SK-N-SH (cell line): ENCODE data around the gene P2RY14. TPM values are rescaled to one million over a fixed set of nuclear protein-coding genes. Genes with fewer than 3 reads are reported as not detected.

ENCODE experiments used
- CTCF ChIA-PET: fragments of 300-600, 350-600 bp; formaldehyde crosslinking; extraction: SDS; loops from one replicate; lab custom pipeline; 2021; lab: Yijun Ruan, JAX
- POLR2A ChIA-PET: fragments of 350-600 bp; sonication (Branson Sonifier 250); formaldehyde crosslinking; extraction: SDS; loops from one replicate; lab custom pipeline; 2020; ENCODE audit warnings: antibody characterized with exemption, inconsistent platforms; lab: Yijun Ruan, JAX
- DNase-seq: peaks from one replicate; pipeline ENCODE4 v3.0.0; 2012
- H2AFZ ChIP-seq: fragments of 200-600 bp; sonication (generic); 2 replicates; pipeline ENCODE4 v1.8.1; 2016; ENCODE audit warnings: antibody characterized with exemption, mild to moderate bottlenecking, low read depth
- H3F3A ChIP-seq: fragments of 200-600 bp; sonication (generic); replicated peaks from 2 replicates; pipeline ENCODE3; 2016; ENCODE audit warnings: antibody characterized with exemption, mild to moderate bottlenecking; ENCODE audit not compliant: insufficient read depth
- H3K27ac ChIP-seq, 2 experiments: fragments of 200-500 bp in 1 of 2; fragments of 200-600 bp in 1 of 2; sonication (Bioruptor generic) in 1 of 2; sonication (generic), shearing (Covaris generic) in 1 of 2; 2 replicates each; pipeline versions ENCODE4 v1.5.1 to v1.6.1; 2014 to 2016; ENCODE audit warnings: low read depth in 2 of 2, inconsistent platforms in 1 of 2, low read length in 1 of 2, mild to moderate bottlenecking in 1 of 2, mixed read lengths in 1 of 2
- H3K27me3 ChIP-seq: fragments of 200-600 bp; sonication (generic), shearing (Covaris generic); 2 replicates; pipeline ENCODE4 v1.6.1; 2016; ENCODE audit warnings: mixed run types; ENCODE audit not compliant: insufficient read depth
- H3K36me3 ChIP-seq, 2 experiments: fragments of 200-500 bp in 1 of 2; fragments of 200-600 bp in 1 of 2; sonication (Bioruptor generic) in 1 of 2; sonication (generic) in 1 of 2; replicated peaks in 1 of 2; 2 replicates each; pipeline versions ENCODE3 to v1.5.1; 2014 to 2016; ENCODE audit warnings: low read length in 1 of 2, mild to moderate bottlenecking in 1 of 2; ENCODE audit not compliant: insufficient read depth in 2 of 2, control insufficient read depth in 1 of 2
- H3K4me1 ChIP-seq, 2 experiments: fragments of 200-500 bp in 1 of 2; fragments of 200-600 bp in 1 of 2; sonication (Bioruptor generic) in 1 of 2; sonication (generic), shearing (Covaris generic) in 1 of 2; 2 replicates each; pipeline versions ENCODE4 v1.5.1 to v1.6.1; 2014 to 2016; ENCODE audit warnings: low read depth in 1 of 2, low read length in 1 of 2, mixed run types in 1 of 2; ENCODE audit not compliant: insufficient read depth in 2 of 2, control insufficient read depth in 1 of 2
- H3K4me2 ChIP-seq: fragments of 200-600 bp; sonication (generic), shearing (Covaris generic); 2 replicates; pipeline ENCODE4 v1.6.1; 2017; ENCODE audit warnings: mixed run types
- H3K4me3 ChIP-seq, 2 experiments: fragments of 200-500 bp in 1 of 2; fragments of 200-600 bp in 1 of 2; sonication (Bioruptor generic) in 1 of 2; sonication (generic), shearing (Covaris generic) in 1 of 2; 2 replicates each; pipeline versions ENCODE4 v1.5.1 to v1.8.1; 2014 to 2016; ENCODE audit warnings: low read depth in 2 of 2, inconsistent platforms in 1 of 2, low read length in 1 of 2, mild to moderate bottlenecking in 1 of 2, mixed read lengths in 1 of 2, moderate library complexity in 1 of 2
- H3K79me2 ChIP-seq: fragments of 200-600 bp; sonication (generic); 2 replicates; pipeline ENCODE4 v1.8.1; 2017; ENCODE audit warnings: mild to moderate bottlenecking; ENCODE audit not compliant: insufficient read depth
- H3K9ac ChIP-seq: fragments of 200-600 bp; sonication (generic); 2 replicates; pipeline ENCODE4 v1.6.1; 2017; ENCODE audit warnings: mixed run types
- H3K9me2 ChIP-seq: fragments of 200-600 bp; sonication (generic); 2 replicates; pipeline ENCODE4 v1.6.1; 2017; ENCODE audit warnings: mixed run types
- H3K9me3 ChIP-seq: fragments of 200-600 bp; sonication (generic); 2 replicates; pipeline ENCODE4 v1.6.1; 2017; ENCODE audit warnings: mixed run types, mild to moderate bottlenecking, moderate library complexity
- H4K20me1 ChIP-seq: fragments of 200-600 bp; sonication (generic); 2 replicates; pipeline ENCODE4 v1.6.1; 2017; ENCODE audit warnings: mild to moderate bottlenecking, mixed run types; ENCODE audit not compliant: insufficient read depth
- CTCF ChIP-seq: fragments of 200-600 bp; sonication (generic); IDR thresholded peaks from 2 replicates; pipeline ENCODE4 v1.6.1; 2017; ENCODE audit warnings: antibody characterized with exemption, mild to moderate bottlenecking, moderate library complexity
- GABPA ChIP-seq: IDR thresholded peaks from 2 replicates; pipeline ENCODE4 v1.4.0; 2012; ENCODE audit warnings: low read depth, mild to moderate bottlenecking
- MEF2A ChIP-seq: IDR thresholded peaks from 2 replicates; pipeline ENCODE4 v1.4.0; 2012; ENCODE audit warnings: low read depth, borderline replicate concordance
- MXI1 ChIP-seq: IDR thresholded peaks from 2 replicates; pipeline ENCODE4 v1.6.1; 2012; ENCODE audit warnings: mild to moderate bottlenecking, low read depth, low read length, improper control_type of control experiment
- NFIC ChIP-seq: IDR thresholded peaks from 2 replicates; pipeline ENCODE4 v1.4.0; 2012; ENCODE audit warnings: borderline replicate concordance
- NRF1 ChIP-seq: IDR thresholded peaks from 2 replicates; pipeline ENCODE4 v1.6.1; 2012; ENCODE audit warnings: low read depth, mild to moderate bottlenecking, low read length
- PBX3 ChIP-seq: IDR thresholded peaks from 2 replicates; pipeline ENCODE4; 2012
- RAD21 ChIP-seq: IDR thresholded peaks from 2 replicates; pipeline ENCODE4 v1.6.1; 2012; ENCODE audit warnings: mild to moderate bottlenecking, low read length
- RCOR1 ChIP-seq: fragments of 150-350 bp; IDR thresholded peaks from 2 replicates; pipeline ENCODE4 v1.6.1; 2017; ENCODE audit warnings: antibody characterized with exemption, low read length
- RFX5 ChIP-seq: IDR thresholded peaks from 2 replicates; pipeline ENCODE4 v1.6.1; 2012; ENCODE audit warnings: mild to moderate bottlenecking, improper control_type of control experiment, low read length
- SMC3 ChIP-seq: IDR thresholded peaks from 2 replicates; pipeline ENCODE4 v1.6.1; 2012; ENCODE audit warnings: low read depth, low read length, improper control_type of control experiment
- TCF12 ChIP-seq: IDR thresholded peaks from 2 replicates; pipeline ENCODE4 v1.4.0; 2012
- USF1 ChIP-seq: IDR thresholded peaks from 2 replicates; pipeline ENCODE4 v1.4.0; 2012; ENCODE audit warnings: low read depth, borderline replicate concordance
- WGBS: methylation state at CpG from one replicate; pipeline ENCODE4 v1.1.6; 2017; ENCODE audit warnings: low lambda C conversion rate; 5-methylcytosine and 5-hydroxymethylcytosine counted together
- polyA plus RNA-seq, 3 experiments: library from polyadenylated mRNA; depleted of rRNA; stranded (reverse); fragments of >200 nt; gene quantifications; 2 replicates each; pipeline ENCODE4 v1.2.3, GENCODE V29; 2012

Gene P2RY14
- not detected in 2 replicates for polyA plus RNA-seq (2012; rRNA removed)
- polyA plus RNA-seq (2012; cell fraction: cytosol; rRNA removed) = not detected in 2 replicates
- polyA plus RNA-seq (2012; cell fraction: nucleus; rRNA removed) = not detected in 2 replicates

GRCh38 chr3:151278230-151278629 is at the start of gene P2RY14:
Gene P2RY14 (minus strand): TSS chr3:151278542. CDS start chr3:151214316, 64,226 bp downstream.
- no peaks in the 10 kb centered on the region for H3K36me3 ChIP-seq
- H3K9me3 ChIP-seq = no peaks in the 10 kb centered on the region
- H4K20me1 ChIP-seq = no peaks in the 10 kb centered on the region
- CTCF ChIA-PET = interaction anchor here (7.0 to 9.0 kb wide), 2 partner anchors 51 to 109 kb away, joined by 63 to 106 read pairs; no protein-coding TSS in a partner anchor
- no peak for TF ChIP-seq RCOR1
- TF ChIP-seq USF1 = no peak
- TF ChIP-seq NFIC = no peak
- no peak for TF ChIP-seq MXI1
- TF ChIP-seq TCF12 = no peak
- TF ChIP-seq GABPA = no peak
- H3K4me3 ChIP-seq = no peak within 1 kb of the TSS
- H3F3A ChIP-seq = no peaks in the 10 kb centered on the region
- no peak within 1 kb of the TSS for H2AFZ ChIP-seq
- 65% methylated on average over 4 of the region's 4 CpGs for WGBS
- H3K4me2 ChIP-seq = no peak within 1 kb of the TSS
- H3K9me2 ChIP-seq = no peaks in the 10 kb centered on the region
- POLR2A ChIA-PET = no interaction called here
- no peaks in the 10 kb centered on the region for H3K27me3 ChIP-seq
- DNase-seq = no peak
- no peaks in the 10 kb centered on the region for H3K4me1 ChIP-seq
- H3K79me2 ChIP-seq = no peaks in the 10 kb centered on the region
- no peak within 1 kb of the TSS for H3K27ac ChIP-seq
- H3K9ac ChIP-seq = no peak within 1 kb of the TSS

- no peak overlapping the region; the same call in 1 of the 2 replicates for H2AFZ ChIP-seq
- H3F3A ChIP-seq = no peaks in the 10 kb centered on the region
- no peaks in the 10 kb centered on the region for H3K9me3 ChIP-seq
- DNase-seq = peak; percentile 7
- H3K79me2 ChIP-seq = no peaks in the 10 kb centered on the region
- ChIA-PET CTCF (interaction anchor here (0.6 to 3.6 kb wide), 18 partner anchors 9 to 916 kb away, joined by 3 to 16 read pairs (median 3); no protein-coding TSS in a partner anchor), POLR2A (interaction anchor here (0.6 kb wide), 1 partner anchor 121 kb away, joined by 5 read pairs; no protein-coding TSS in a partner anchor)
- no peaks in the 10 kb centered on the region for H3K4me1 ChIP-seq
- H3K36me3 ChIP-seq = no peaks in the 10 kb centered on the region
- H4K20me1 ChIP-seq = no peaks in the 10 kb centered on the region
- no peak overlapping the region for H3K4me2 ChIP-seq
- TF ChIP-seq NRF1 = no peak
- peak; percentile 25 for TF ChIP-seq RAD21
- no peak for TF ChIP-seq NFIC
- no peak for TF ChIP-seq PBX3
- TF ChIP-seq SMC3 = peak; percentile 9; the same call in 1 of the 2 replicates
- no peak for TF ChIP-seq RFX5
- no peak for TF ChIP-seq MEF2A
- peak; percentile 86 for TF ChIP-seq CTCF
- peak overlapping the region in 1 of 2 experiments; percentile 21; a peak in 1 of 4 replicates for H3K4me3 ChIP-seq
- 2% methylated on average over 3 of the region's 3 CpGs for WGBS
- H3K27ac ChIP-seq = no peak overlapping the region
- no peaks in the 10 kb centered on the region for H3K9me2 ChIP-seq
- H3K27me3 ChIP-seq = peaks cover 6% of the 10 kb centered on the region; the same call in 1 of the 2 replicates
- H3K9ac ChIP-seq = no peak overlapping the region
These were observed 49.3 kb upstream of the P2RY14 start for GRCh38 chr3:151327571-151328198.
